ENCODE data around the gene CABLES1.

The CABLES1 gene

DNA sequence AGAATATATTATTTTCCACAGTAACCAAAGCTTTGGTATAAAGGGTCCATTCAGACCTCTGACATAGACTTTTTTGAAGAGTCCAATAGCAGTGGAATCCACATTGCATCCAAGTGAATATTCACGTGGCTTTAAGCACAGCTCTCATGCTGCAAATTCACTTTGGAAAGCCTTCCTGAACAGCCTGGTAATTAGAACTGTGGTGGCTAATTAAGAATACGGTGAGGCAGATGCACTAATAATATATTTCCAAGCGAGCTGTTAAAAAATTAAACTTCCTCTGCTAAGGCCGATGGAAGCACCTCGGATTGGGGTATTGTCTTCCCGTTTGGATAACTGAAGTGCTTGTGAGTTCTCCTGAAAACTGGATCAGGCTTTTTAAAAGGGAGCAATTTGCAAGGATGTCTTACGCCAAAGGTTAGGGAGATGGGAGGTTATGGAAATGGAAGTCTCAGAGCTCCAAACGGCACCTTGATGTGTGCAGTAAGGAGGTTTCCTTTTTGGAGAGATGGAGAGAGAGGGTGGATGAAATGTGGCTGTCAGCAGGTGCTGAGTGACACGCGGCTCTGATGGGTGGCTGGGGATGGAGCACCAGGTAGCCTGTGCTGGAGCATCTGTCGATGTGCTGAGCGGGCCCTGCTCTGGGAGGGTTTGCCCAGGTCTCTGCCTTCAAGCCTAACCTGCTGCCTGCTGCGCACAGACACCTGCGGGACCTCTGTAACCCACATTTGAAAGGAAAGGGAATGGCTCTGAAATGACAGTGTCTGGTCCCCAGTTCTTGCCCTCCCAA is 37.5 kb downstream of the CABLES1 start:
- Histone ChIP-seq H3K4me3 (replicated peaks; ENCODE audit: insufficient read depth, low read length) (no peak overlapping the region), H3K27me3 (ENCODE audit: insufficient read depth, poor library complexity, severe bottlenecking) (no peaks in the 10 kb centered on the region)
- TF ChIP-seq SPI1 (IDR thresholded peaks at IDR 0.05; ENCODE audit: borderline replicate concordance, low read depth) (no peak), GABPA (IDR thresholded peaks at IDR 0.05; ENCODE audit: low read depth) (no peak), POLR2AphosphoS5 (IDR thresholded peaks at IDR 0.05; ENCODE audit: low read depth) (no peak)
- TF ChIP-seq, protein P1, sequence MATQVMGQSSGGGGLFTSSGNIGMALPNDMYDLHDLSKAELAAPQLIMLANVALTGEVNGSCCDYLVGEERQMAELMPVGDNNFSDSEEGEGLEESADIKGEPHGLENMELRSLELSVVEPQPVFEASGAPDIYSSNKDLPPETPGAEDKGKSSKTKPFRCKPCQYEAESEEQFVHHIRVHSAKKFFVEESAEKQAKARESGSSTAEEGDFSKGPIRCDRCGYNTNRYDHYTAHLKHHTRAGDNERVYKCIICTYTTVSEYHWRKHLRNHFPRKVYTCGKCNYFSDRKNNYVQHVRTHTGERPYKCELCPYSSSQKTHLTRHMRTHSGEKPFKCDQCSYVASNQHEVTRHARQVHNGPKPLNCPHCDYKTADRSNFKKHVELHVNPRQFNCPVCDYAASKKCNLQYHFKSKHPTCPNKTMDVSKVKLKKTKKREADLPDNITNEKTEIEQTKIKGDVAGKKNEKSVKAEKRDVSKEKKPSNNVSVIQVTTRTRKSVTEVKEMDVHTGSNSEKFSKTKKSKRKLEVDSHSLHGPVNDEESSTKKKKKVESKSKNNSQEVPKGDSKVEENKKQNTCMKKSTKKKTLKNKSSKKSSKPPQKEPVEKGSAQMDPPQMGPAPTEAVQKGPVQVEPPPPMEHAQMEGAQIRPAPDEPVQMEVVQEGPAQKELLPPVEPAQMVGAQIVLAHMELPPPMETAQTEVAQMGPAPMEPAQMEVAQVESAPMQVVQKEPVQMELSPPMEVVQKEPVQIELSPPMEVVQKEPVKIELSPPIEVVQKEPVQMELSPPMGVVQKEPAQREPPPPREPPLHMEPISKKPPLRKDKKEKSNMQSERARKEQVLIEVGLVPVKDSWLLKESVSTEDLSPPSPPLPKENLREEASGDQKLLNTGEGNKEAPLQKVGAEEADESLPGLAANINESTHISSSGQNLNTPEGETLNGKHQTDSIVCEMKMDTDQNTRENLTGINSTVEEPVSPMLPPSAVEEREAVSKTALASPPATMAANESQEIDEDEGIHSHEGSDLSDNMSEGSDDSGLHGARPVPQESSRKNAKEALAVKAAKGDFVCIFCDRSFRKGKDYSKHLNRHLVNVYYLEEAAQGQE (IDR thresholded peaks at IDR 0.05; ENCODE audit: insufficient replicate concordance, low read depth): no peak
- TF ChIP-seq, protein P2, sequence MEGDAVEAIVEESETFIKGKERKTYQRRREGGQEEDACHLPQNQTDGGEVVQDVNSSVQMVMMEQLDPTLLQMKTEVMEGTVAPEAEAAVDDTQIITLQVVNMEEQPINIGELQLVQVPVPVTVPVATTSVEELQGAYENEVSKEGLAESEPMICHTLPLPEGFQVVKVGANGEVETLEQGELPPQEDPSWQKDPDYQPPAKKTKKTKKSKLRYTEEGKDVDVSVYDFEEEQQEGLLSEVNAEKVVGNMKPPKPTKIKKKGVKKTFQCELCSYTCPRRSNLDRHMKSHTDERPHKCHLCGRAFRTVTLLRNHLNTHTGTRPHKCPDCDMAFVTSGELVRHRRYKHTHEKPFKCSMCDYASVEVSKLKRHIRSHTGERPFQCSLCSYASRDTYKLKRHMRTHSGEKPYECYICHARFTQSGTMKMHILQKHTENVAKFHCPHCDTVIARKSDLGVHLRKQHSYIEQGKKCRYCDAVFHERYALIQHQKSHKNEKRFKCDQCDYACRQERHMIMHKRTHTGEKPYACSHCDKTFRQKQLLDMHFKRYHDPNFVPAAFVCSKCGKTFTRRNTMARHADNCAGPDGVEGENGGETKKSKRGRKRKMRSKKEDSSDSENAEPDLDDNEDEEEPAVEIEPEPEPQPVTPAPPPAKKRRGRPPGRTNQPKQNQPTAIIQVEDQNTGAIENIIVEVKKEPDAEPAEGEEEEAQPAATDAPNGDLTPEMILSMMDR (IDR thresholded peaks at IDR 0.05; ENCODE audit: insufficient read depth, low read length): no peak

DNA sequence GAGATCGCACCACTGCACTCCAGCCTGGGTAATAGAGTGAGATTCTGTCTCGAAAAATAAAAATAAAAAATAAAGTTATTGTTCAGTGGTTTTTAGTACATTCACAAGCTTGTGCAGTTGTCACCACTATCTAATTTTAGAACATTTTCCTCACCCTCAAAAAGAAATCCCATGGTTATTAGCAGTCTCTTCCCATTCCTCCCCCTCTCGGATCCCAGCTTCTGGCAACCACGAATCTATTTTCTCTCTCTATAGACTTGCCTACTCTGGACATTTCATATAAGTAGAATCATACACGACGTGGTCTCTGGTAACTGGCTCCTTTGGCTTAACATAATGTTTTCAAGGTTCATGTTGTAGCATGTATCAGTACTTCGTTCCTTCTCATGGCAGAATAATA is 38.6 kb downstream of the CABLES1 start:
- no peak for TF ChIP-seq POLR2AphosphoS5 (IDR thresholded peaks at IDR 0.05; ENCODE audit: low read depth)
- TF ChIP-seq SPI1 (IDR thresholded peaks at IDR 0.05; ENCODE audit: borderline replicate concordance, low read depth): no peak
- no peak for TF ChIP-seq GABPA (IDR thresholded peaks at IDR 0.05; ENCODE audit: low read depth)
- TF ChIP-seq, protein P2 (IDR thresholded peaks at IDR 0.05; ENCODE audit: insufficient read depth, low read length): no peak
- TF ChIP-seq, protein P1 (IDR thresholded peaks at IDR 0.05; ENCODE audit: insufficient replicate concordance, low read depth): no peak

More for the DNA sequence above, 37.5 kb downstream of the CABLES1 start:
- no peak overlapping the region for H3K27ac ChIP-seq (replicated peaks)
- DNase-seq (ENCODE audit: low read depth in 1 of 2, low spot score in 1 of 2): no peak

DNA sequence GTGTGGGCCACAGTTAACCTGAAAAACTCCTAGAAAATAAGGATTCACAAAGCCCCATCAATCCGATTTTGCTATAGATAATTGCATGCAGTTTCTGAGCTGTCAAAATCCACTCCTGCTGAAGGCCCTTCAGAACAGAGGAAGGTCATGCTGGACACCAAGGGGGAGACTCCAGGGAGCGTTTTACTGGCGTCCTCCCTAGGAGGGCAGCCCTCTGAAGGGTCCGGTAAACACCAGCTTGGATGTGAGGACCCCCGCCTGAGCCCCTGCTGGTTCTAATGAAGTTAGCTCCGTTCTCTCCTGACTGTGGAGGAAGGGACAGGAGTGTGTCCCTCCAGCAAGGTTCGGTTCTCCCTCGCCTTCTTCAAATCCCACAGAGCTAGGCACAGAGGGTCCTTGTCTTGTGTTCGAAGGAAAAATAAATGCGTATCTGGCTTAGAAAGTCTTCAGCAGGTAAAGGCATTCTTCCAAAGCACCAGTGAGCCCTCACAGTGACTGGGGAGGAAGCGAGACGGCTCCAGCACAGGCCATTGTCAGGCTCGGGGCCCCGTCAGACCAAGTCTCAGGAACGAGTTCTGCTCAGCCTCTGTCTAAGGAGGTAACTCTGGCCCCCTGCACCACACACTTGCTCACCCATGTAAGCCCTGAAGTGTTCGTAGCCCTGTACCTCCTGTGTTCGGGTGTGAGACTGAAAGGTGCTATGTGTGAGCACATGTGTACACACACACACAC is 41.6 kb downstream of the CABLES1 start:
- no peak for DNase-seq (ENCODE audit: low read depth in 1 of 2, low spot score in 1 of 2)
- Histone ChIP-seq H3K4me3 (replicated peaks; ENCODE audit: insufficient read depth, low read length) (no peak overlapping the region), H3K27ac (replicated peaks) (no peak overlapping the region), H3K27me3 (ENCODE audit: insufficient read depth, poor library complexity, severe bottlenecking) (no peaks in the 10 kb centered on the region)
- TF ChIP-seq SPI1 (IDR thresholded peaks at IDR 0.05; ENCODE audit: borderline replicate concordance, low read depth) (no peak), GABPA (IDR thresholded peaks at IDR 0.05; ENCODE audit: low read depth) (no peak)
- TF ChIP-seq, protein P2 (IDR thresholded peaks at IDR 0.05; ENCODE audit: insufficient read depth, low read length): no peak

More for the DNA sequence above, 38.6 kb downstream of the CABLES1 start:
- Histone ChIP-seq H3K4me3 (replicated peaks; ENCODE audit: insufficient read depth, low read length) (no peak overlapping the region), H3K27ac (replicated peaks) (no peak overlapping the region), H3K27me3 (ENCODE audit: insufficient read depth, poor library complexity, severe bottlenecking) (no peaks in the 10 kb centered on the region)
- DNase-seq (ENCODE audit: low read depth in 1 of 2, low spot score in 1 of 2): no peak

Data from HL-60 (cell line).